Skeletal muscle tissue (tissue), 4 donors: ENCODE measurements around the gene GINM1. TPM values are rescaled to one million over a fixed set of nuclear protein-coding genes. Genes with fewer than 3 reads are reported as not detected.
A peak's percentile ranks its signal among the peaks of the same experiment; 100 is the strongest.

ENCODE experiments used
- H3K27ac ChIP-seq: one replicate; pipeline ENCODE4 v1.7.0; 2013; ENCODE audit warnings: mild to moderate bottlenecking, low read depth, low read length, inconsistent platforms
- H3K27me3 ChIP-seq, 3 donors: one replicate each; pipeline ENCODE4 v1.7.0; 2013; ENCODE audit warnings: low read length in 3 of 3; ENCODE audit not compliant: control insufficient read depth in 3 of 3, insufficient read depth in 3 of 3
- H3K36me3 ChIP-seq, 3 donors: one replicate each; pipeline ENCODE4 v1.7.0; 2013; ENCODE audit warnings: low read length in 3 of 3; ENCODE audit not compliant: control insufficient read depth in 3 of 3, insufficient read depth in 3 of 3
- H3K4me1 ChIP-seq, 3 donors: one replicate each; pipeline ENCODE4 v1.7.0; 2013; ENCODE audit warnings: low read length in 3 of 3, mild to moderate bottlenecking in 3 of 3; ENCODE audit not compliant: control insufficient read depth in 3 of 3, insufficient read depth in 3 of 3
- H3K4me3 ChIP-seq, 3 donors: one replicate each; pipeline ENCODE4 v1.7.0; 2013; ENCODE audit warnings: low read length in 3 of 3
- H3K9ac ChIP-seq, 3 donors: one replicate each; pipeline ENCODE4 v1.7.0; 2013; ENCODE audit warnings: low read length in 3 of 3, mild to moderate bottlenecking in 3 of 3, moderate library complexity in 2 of 3, low read depth in 1 of 3
- H3K9me3 ChIP-seq, 3 donors: one replicate each; pipeline ENCODE4 v1.7.0; 2013; ENCODE audit warnings: low read length in 3 of 3; ENCODE audit not compliant: control insufficient read depth in 3 of 3
- total RNA-seq: library from RNA; depleted of rRNA; stranded (reverse); fragments of >200 nt; gene quantifications from one replicate; pipeline ENCODE4 v1.2.3, GENCODE V29; 2014
- donor health status: Osteomylitis.

Gene GINM1, protein sequence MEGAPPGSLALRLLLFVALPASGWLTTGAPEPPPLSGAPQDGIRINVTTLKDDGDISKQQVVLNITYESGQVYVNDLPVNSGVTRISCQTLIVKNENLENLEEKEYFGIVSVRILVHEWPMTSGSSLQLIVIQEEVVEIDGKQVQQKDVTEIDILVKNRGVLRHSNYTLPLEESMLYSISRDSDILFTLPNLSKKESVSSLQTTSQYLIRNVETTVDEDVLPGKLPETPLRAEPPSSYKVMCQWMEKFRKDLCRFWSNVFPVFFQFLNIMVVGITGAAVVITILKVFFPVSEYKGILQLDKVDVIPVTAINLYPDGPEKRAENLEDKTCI
- 41.2 TPM for total RNA-seq

DNA sequence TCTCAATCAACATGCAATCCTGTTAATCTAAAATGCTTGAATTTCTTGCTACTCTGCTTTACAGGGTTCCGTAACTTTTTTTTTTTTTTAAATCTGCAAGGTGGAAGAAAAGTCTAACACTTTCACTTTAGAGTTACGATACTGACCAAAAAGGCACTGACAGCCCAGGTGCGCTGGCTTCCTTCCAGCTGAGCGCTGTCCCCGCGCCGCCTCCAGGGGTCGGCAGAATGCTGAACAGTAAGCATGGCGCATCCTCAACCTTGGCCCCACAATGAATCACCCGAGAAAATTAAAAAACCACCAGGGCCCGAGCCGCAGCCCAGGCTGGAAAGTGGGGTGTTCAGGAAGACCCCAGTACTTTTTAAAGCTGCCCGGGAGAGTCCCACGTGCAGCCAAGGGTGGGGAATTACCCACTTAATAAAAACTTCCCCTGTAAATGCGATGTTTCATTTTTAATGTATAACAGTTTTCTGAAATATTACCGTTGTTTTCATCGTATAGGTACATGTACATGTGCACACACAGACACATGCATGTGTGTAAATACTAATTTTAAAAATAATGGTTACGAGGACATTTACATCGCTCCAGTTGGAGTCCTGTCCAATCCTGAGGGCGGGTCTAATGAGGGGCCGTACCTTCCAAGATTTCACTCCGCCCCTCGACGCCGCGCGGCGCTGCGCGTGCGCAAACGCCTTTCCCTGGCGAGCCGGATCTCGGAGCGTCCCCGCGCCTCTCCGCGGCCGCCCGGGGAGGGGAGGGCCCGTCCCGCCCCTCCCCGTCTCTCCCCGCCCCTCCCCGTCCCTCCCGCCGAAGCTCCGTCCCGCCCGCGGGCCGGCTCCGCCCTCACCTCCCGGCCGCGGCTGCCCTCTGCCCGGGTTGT, at the start of gene GINM1:
GINM1 (plus strand) TSS at position 849 of the 883 bp plus-strand sequence. CDS start 40 bp downstream, outside the sequence.
- Histone ChIP-seq H3K27ac (peak within 1 kb of the TSS; percentile 91), H3K27me3 (no peaks in the 10 kb centered on the region), H3K9ac (peak within 1 kb of the TSS; percentile 89 to 92 (median 91)), H3K4me3 (peak within 1 kb of the TSS; percentile 83 to 95 (median 92)), H3K36me3 (no peaks in the 10 kb centered on the region), H3K9me3 (no peaks in the 10 kb centered on the region), H3K4me1 (peaks cover 0 to 12% (median 8%) of the 10 kb centered on the region in 3 donors)

DNA sequence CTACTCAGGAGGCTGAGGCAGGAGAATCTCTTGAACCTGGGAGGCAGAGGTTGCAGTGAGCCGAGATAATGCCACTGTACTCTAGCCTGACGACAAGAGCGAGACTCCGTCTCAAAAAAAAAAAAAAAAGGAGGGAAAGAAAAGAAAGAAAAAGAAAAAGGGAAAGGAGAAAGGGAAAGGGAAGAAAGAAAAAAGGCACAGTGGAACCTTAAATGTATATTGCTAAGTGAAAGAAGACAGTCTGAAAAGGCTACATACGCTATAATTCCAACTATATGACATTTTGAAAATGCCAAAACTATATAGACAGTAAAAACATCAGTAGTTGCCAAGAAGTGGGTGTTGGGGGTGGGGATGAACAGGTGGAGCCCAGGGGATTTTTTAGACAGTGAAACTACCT, 36.5 kb upstream of the GINM1 start:
- no peaks in the 10 kb centered on the region for H3K9me3 ChIP-seq
- no peaks in the 10 kb centered on the region for H3K27me3 ChIP-seq
- H3K4me3 ChIP-seq: no peak overlapping the region
- H3K27ac ChIP-seq: no peak overlapping the region
- no peak overlapping the region for H3K9ac ChIP-seq
- peaks cover 21 to 60% (median 50%) of the 10 kb centered on the region in 3 donors for H3K36me3 ChIP-seq
- no peaks in the 10 kb centered on the region for H3K4me1 ChIP-seq

GRCh38 chr6:149534742-149535141, 31.4 kb upstream of the GINM1 start:
- Histone ChIP-seq H3K27ac (no peak overlapping the region), H3K36me3 (peaks cover 38 to 64% (median 64%) of the 10 kb centered on the region in 3 donors)

GRCh38 chr6:149541139-149541538, 25.0 kb upstream of the GINM1 start:
- H3K27me3 ChIP-seq: no peaks in the 10 kb centered on the region
- H3K4me1 ChIP-seq: peaks cover 10 to 21% (median 13%) of the 10 kb centered on the region in 3 donors
- H3K27ac ChIP-seq: no peak overlapping the region
- H3K9ac ChIP-seq: no peak overlapping the region
- no peaks in the 10 kb centered on the region for H3K9me3 ChIP-seq
- H3K4me3 ChIP-seq: no peak overlapping the region
- H3K36me3 ChIP-seq: peaks cover 21 to 34% (median 25%) of the 10 kb centered on the region in 3 donors

More at GRCh38 chr6:149534742-149535141, 31.4 kb upstream of the GINM1 start:
- Histone ChIP-seq H3K9me3 (no peaks in the 10 kb centered on the region), H3K4me3 (no peak overlapping the region), H3K27me3 (no peaks in the 10 kb centered on the region), H3K9ac (no peak overlapping the region), H3K4me1 (no peaks in the 10 kb centered on the region)

DNA sequence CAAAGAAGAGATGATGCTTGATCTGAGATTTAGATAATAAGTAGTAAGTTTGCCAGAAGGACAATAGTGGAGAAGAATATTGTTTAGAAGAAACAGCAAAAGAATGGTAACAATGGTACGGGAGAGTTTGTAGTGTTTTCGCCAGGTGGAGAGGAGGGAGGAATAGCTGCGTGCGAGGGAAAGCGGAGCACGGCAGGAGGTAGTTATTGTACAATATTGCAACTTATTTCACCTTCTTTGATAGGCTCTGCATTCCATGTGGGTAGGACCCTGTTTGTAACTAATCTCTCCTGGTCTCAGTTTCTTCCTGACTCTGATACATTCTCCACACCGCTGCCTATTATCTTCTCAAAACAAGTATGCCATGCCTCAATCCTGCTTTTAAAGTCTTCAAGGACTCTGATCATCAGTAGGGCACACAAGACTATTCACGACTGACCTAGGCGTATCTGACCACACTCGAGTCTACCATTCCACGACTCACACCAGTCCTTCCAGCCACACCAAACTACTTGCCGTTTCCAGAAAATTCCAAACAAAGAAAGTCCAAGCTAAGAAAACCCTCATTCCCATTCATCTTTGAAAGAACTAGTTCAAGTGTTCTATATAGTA, 21.4 kb upstream of the GINM1 start:
- no peaks in the 10 kb centered on the region for H3K27me3 ChIP-seq
- H3K27ac ChIP-seq: peak overlapping the region; percentile 100
- no peaks in the 10 kb centered on the region for H3K9me3 ChIP-seq
- H3K36me3 ChIP-seq: peaks cover 2 to 5% (median 4%) of the 10 kb centered on the region in 3 donors
- H3K4me1 ChIP-seq: peaks cover 14 to 23% (median 17%) of the 10 kb centered on the region in 3 donors
- H3K9ac ChIP-seq: peak overlapping the region; percentile 97 to 100 (median 100)
- peak overlapping the region; percentile 83 to 99 (median 92) for H3K4me3 ChIP-seq

DNA sequence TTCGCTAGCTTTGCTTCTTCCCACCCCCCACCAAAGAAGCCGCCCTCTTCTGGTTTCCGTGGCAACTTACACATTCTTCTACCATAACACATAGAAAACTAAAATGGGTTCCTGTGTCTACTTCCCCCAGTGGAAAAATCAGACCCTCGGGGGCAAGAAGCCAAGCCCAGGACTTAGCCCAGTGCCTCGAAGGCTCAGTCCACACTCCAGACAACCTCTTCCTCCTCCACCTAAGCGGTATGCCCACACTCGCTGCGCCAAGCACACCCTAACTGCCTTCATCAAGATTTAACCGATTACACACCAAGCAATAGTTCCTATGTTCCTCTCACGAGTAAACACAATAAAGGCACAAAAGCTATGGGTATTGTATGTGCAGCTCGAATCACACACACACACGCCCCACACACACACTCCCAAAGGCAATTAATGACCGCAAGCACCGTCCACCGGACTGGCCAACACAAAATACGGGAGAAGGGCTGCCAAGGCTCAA, 20.9 kb upstream of the GINM1 start:
- H3K9me3 ChIP-seq: no peaks in the 10 kb centered on the region
- peaks cover 1 to 3% (median 2%) of the 10 kb centered on the region in 3 donors for H3K36me3 ChIP-seq
- H3K27ac ChIP-seq: peak overlapping the region; percentile 100
- H3K9ac ChIP-seq: peak overlapping the region; percentile 97 to 100 (median 100)
- H3K4me1 ChIP-seq: peaks cover 14 to 23% (median 17%) of the 10 kb centered on the region in 3 donors
- H3K27me3 ChIP-seq: no peaks in the 10 kb centered on the region
- H3K4me3 ChIP-seq: peak overlapping the region; percentile 83 to 99 (median 92)

DNA sequence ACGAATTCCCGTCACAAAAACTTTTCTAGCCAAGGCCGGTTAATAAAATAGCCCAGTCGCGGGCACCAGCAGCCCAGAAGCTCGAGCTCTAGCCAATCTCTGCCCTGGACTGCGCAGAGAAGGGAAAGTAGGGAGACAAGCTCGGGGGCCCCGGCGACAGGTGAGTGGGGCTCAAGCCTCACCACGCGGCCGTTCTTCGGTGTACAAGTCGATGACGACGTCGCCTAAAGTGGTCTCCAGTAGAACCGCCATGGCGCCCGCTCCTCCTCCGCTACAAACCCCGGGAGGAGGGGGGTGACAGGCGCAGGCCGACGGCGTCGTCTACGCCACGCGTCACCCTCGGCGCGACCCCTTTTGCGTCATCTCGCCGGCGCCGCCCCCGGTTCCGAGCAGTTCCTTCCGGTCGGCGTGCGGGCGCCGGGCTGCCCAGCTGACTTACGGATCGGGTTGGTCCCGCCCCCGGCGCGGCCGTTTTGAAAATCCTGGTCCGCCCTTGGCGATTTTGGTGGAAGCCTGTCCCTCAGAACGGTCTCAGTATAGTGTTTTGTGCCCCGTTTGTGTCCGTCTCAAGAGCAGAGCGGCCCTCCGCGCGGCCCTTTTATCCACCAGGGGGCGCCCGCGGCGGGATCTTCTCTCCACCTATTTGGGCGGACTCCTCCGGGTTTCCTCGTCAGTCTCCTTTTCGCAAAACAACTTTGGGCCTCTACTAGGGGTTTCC, 20.3 kb upstream of the GINM1 start, which contains the start of gene PPIL4:
PPIL4 (minus strand) TSS at position 290 of the 718 bp plus-strand sequence; CDS start at position 252, 38 bp downstream.
- no peaks in the 10 kb centered on the region for H3K27me3 ChIP-seq
- H3K4me3 ChIP-seq: peak within 1 kb of the TSS; percentile 83 to 99 (median 92)
- no peaks in the 10 kb centered on the region for H3K9me3 ChIP-seq
- peak within 1 kb of the TSS; percentile 97 to 100 (median 100) for H3K9ac ChIP-seq
- H3K4me1 ChIP-seq: peaks cover 14 to 23% (median 17%) of the 10 kb centered on the region in 3 donors
- peak within 1 kb of the TSS; percentile 100 for H3K27ac ChIP-seq
- peaks cover 0 to 2% (median under 1%) of the 10 kb centered on the region in 3 donors for H3K36me3 ChIP-seq

DNA sequence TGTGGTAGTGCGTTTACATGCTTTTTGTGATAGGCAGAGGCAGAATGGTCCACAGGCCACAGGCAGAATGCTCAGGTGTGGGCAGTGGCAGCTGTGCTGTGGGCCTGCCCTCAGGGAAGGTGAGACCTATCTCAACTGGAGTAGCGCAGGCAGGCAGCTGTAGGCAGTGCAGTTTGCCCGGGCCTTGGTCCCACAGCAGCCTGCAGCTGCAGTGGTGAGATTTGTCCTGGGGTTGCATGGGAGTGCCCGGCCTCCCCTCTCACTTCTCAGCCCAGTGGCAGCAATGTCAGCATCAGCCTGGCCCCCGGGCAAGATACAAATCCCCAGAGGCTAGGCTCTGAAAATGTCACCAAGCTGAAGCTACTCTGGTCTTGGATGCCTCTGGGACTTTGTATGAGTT, 14.3 kb upstream of the GINM1 start:
- Histone ChIP-seq H3K9ac (no peak overlapping the region), H3K36me3 (no peaks in the 10 kb centered on the region), H3K27me3 (no peaks in the 10 kb centered on the region), H3K4me1 (no peaks in the 10 kb centered on the region), H3K27ac (no peak overlapping the region), H3K9me3 (no peaks in the 10 kb centered on the region), H3K4me3 (no peak overlapping the region)

- no peaks in the 10 kb centered on the region for H3K27me3 ChIP-seq
- no peaks in the 10 kb centered on the region for H3K4me1 ChIP-seq
- no peaks in the 10 kb centered on the region for H3K36me3 ChIP-seq
- H3K9me3 ChIP-seq: no peaks in the 10 kb centered on the region
- H3K4me3 ChIP-seq: no peak overlapping the region
- no peak overlapping the region for H3K27ac ChIP-seq
- H3K9ac ChIP-seq: no peak overlapping the region
These were observed 8.1 kb upstream of the GINM1 start for GRCh38 chr6:149558029-149558428.
